T follicular helper cell (primary cell): ENCODE measurements around the gene TTYH1.
A peak's percentile ranks its signal among the peaks of the same experiment; 100 is the strongest.

Source experiments
- DNase-seq: peaks from one replicate; pipeline ENCODE4 v3.0.0-alpha.2; 2020; ENCODE audit warnings: low read depth

Gene TTYH1

DNA sequence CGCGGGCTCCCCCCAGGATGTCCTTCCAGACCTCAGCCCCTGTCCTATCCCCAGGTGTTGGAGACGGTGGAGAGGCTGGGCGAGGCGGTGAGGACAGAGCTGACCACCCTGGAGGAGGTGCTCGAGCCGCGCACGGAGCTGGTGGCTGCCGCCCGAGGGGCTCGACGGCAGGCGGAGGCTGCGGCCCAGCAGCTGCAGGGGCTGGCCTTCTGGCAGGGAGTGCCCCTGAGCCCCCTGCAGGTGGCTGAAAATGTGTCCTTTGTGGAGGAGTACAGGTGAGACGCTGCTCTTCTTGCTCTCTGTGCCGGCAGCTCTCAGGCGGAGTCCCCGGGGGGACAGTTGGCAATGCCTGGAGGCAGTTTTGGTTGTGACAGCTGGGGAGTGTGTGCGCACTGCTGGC is 6.9 kb downstream of the TTYH1 start:
- DNase-seq = no peak

DNA sequence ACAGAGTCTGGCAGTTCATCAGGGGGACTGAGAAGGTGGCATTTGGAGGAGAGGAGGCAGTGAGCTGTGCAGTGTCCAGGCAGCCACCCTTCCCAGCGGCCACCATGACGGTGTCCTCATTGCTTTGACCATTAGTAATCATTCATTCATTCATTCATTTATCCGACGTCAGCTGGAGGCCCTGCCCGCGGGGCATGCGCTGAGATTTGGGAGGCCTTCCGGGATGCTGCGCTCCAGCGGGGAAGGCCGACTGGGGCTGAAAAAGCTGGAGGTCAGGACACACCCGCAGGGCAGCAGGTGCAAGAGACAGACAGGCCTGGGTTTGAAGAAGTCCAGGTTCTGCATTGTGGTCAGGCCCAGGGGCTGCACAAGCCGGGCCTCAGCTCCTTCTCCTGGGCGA is 8.9 kb downstream of the TTYH1 start:
- DNase-seq = no peak

DNA sequence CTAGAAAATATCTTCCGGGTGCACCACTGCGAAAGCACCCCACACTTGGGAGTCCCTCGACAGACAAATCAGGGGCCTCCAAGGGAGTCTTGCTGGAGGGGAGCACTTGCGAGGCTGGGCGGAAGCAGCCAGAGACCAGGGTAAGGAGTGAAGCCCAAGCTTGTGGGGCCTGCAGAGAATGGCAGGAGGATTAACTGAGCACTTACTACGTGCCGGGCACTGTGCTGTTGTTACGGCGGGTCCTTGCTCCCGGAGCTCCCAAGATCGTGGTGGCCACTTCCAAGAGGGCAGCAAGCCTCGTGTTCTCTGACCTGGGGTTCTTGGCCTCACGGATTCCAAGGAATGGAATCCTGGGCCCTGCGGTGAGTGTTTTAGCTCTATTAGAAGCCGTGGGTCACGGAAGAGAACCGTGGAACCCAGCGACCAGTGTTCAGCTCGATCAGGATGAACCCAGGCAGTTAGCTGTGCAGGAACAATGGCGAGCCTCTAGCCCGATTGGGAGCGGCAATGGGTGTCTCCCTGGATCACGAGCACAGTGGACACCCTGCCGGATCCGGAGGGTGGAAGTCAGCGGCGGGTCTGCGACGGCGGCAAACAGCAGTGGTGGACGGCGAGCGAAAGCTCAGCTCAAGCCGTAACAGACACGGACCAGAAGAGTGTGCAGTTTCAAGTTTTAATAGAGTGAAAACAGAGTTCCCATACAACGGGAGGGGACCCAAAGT is 9.6 kb downstream of the TTYH1 start:
- DNase-seq = no peak

DNA sequence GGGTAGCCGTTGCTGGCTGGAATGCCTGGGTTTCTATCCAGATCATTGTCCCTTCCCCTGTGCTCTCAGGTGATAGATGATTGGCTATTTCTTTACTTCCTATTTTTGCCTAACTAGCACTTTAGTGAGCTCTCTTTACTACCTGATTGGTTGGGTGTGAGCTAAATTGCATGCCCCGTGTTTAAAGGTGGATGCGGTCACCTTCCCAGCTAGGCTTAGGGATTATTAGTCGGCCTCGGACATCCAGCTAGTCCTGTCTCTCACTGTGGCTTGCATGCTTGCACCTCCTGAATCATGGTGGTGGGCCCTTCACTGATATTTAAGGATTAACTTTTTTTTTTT is 10.1 kb downstream of the TTYH1 start:
- no peak for DNase-seq

DNA sequence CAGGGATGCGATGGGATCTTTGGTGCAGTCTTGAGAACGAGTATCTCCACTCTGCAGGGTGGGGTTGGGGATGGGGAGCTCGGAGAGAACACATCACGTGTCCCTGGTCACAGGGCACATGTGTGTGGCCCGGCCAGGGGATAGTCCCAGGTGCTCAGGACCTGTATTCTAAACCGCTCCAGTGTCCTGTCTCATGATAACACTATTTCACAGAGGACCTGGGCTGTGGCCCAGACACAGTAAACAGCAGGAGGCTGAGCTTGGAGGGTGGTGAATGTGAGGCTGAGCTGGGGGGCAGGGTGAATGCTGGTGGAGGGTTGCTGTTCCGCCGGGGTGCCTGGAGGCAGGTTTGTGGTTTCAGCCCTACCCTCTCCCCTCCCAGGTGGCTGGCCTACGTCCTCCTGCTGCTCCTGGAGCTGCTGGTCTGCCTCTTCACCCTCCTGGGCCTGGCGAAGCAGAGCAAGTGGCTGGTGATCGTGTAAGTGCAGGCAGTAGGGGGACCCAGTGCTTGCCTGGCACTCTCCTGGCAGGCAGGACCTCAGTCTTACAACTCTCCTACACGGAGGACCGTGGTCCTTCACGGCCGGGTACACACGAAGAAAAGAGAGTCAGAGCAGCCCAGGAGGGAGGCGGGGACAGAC is 11.1 kb downstream of the TTYH1 start:
- DNase-seq = no peak

DNA sequence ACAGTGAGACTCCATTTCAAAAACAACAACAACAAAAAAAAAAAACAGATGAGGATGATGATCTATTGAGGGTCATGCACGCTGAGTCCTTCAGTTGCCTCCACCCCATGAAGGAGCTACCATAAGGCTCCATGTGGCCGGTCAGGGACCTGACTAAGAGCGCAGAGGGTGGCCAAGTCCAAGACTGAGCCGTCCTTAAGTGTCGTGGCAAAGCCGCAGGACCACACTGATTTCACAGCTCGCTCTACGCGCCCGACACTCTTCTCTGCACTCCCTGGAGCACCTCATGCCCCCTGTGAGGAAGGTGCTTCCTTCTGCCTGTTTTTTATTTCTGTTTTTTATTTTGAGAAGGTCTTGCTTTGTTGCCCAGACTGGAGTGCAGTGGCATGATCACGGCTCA is 12.3 kb downstream of the TTYH1 start:
- DNase-seq = no peak

DNA sequence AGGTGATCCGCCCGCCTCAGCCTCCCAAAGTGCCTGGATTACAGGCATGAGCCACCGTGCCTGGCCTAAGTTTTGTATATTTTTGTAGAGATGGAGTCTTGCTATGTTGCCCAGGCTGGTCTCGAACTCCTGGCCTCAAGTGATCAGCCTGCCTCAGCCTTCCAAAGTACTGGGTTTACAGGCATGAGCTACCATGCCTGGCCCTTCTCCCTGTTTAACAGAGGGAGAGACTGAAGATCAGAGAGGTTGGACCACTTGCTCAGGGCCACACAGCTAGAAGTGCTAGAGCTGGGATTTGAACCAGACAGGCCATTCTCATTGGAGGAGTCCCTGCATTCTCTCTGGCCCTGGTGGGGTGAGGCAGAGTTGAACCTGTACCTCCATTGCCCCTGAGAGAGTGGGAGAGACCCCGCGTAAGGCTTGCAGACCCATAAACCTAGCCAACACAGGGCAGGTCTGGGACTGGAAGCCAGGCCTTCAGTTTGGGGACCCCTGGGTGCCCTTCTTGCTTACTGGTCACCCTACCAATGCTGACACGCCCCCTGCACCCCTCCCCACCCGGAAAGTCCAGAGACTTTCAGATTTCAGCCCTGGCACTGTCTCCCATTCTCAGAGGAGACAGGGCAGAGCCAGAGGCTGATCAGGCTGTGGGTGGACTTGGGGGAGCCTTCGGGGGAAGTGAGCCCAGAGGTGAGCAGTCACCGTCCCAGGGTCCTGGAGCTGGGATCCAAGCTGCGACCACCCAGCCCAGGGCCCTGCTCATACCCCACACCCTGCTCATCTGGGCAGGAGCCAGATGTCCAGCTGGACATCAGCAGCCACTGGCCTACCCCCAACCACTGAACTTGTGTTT is 13.3 kb downstream of the TTYH1 start:
- no peak for DNase-seq

DNA sequence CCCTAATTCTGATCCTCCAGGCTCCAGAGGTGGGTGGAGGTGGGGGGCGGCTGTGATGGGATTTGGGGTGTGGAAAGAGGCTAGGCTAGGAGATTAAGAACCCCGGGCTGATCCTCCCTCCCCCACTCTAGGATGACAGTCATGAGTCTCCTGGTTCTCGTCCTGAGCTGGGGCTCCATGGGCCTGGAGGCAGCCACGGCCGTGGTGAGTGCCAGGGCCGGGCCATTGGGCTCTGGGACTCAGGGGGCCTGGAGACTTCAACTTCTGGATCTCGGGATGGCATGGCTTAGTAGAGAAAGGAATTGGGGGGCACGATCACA is 13.9 kb downstream of the TTYH1 start:
- no peak for DNase-seq

DNA sequence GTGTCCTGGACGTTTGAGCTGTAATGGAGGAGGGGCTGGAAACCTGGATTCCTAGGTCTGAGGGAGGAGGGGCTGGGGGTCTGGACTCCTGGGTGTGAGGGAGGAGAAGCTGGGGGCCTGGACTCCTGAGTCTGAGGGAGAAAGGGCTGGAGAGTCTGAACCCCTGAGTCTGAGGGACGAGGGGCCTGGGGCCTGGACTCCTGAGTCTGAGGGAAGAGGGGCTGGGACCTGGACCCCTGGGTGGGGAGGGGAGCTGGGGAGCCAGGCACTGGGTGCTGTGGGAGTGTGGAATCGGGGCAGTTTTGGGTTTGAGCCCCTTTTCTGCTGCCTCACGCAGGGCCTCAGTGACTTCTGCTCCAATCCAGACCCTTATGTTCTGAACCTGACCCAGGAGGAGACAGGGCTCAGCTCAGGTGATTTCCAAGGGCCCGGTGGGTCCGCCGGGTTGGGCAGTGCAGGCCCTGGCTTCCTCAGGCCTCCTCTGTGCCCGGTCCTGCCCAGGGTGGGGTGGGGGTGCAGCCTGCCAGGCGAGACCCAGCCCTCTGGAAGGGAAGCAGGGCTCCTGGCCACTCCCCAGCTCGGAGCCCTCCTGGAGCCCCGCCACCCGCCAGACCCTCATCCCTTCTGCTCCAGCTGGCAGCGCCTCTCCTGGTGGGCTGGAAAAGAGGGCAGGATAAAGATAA is 14.4 kb downstream of the TTYH1 start:
- DNase-seq = no peak

DNA sequence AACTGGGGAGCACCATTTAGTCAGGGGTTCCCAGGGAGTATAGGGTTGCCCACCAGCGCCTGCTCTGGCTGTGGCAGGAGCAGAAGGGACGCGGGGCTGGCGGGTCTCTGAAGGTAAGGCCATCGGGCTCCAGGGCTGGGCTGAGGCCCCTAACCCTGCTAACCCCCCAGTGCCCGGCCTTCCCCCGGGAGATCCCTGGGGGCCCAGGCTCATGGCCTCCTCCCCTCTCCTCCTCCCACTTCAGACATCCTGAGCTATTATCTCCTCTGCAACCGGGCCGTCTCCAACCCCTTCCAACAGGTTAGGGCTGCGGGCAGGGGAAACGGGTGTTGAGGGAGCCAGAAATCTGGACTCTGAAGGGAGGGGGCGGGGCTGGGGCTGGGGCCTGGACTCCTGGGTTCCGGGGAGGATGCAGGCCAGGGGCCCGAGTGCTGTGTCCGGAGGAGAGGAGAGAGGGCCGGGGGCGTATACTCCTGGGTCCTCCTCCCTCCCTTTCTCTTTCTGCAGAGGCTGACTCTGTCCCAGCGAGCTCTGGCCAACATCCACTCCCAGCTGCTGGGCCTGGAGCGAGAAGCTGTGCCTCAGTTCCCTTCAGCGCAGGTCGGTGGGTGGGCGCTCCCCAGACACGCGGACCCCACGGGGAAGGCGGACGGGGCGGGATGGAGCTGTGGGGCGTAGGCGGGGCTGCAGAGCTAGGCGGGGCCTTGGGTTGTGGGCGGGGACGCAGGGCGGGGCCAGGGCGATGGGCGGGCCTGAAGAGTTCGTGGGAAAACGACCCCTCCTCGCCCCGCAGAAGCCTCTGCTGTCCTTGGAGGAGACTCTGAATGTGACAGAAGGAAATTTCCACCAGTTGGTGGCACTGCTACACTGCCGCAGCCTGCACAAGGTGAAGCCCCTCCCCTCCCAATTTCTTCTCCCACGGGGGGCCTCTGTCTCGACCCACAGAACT is 15.3 kb downstream of the TTYH1 start:
- DNase-seq = peak; percentile 30

DNA sequence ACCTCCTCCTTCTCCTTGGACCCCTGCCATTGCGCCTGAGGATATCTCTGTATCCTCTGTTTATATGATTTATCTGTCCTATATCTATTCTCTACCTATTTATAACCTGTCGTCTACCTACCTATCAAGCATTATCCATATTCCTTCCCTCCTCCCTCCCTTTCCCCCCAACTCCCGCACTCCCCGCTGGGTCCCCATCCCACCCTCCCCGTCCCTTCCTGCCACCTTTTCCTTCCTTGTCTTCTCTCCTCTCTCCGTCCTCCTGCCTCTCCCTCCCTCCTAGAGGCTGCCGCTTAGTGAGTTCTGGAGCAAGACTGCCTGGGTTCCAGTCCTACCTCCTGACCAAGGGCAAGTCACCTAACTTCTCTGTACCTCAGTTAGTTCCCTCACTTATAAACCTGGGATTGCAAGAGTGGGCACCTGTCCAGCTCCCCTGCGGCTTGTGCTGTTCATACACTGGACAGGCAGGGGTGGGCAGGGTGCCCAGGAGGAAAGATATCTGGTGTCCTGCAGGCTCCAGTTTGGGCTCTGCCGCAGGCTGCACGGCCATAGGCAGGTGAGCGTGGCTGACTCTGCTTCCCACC is 16.1 kb downstream of the TTYH1 start:
- DNase-seq = no peak

DNA sequence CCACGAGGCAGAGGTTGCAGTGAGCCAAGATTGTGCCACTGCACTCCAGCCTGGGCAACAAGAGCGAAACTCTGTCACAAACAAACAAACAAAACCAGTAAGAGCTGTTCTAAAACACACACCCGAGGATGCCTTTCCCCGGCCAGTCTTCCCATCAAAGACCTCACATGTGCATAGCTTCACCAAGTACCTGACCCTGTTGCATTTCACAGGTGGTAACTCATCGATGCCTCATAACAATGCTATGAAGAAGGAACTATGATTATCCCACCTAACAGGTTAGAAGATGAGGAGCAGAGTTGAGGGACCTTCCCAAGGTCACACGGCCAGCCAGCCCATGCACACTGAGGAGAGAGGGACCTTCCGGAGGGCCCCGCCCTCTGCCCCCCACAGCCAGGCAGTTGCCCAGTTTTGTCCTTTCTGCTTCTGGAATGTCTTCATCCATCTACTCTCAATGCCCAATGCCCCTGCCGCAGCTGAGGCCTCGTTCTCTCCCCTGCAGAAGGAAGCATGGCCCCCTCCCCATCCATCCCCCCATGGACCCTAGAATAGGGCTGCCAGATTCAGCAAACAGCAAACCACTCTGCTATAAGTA is 17.0 kb downstream of the TTYH1 start:
- DNase-seq = no peak

DNA sequence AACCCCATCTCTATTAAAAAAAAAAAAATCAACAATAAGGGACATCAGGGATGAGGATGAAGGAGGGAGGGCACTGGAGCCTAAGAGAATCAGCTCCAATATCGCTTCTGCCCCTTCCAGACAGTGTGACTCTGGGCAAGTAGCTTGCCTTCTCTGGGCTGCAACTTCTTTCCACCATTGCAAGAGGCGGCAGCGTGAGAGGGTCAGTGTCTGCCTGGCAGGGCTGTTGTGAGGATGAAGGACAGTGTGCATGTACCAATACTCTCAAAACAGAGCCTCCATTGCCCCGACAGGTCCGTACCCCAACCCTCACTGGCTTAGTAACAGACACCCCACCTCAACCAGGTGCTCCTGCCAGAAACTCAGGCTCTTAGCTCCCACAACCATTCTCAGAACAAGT is 18.4 kb downstream of the TTYH1 start:
- no peak for DNase-seq

DNA sequence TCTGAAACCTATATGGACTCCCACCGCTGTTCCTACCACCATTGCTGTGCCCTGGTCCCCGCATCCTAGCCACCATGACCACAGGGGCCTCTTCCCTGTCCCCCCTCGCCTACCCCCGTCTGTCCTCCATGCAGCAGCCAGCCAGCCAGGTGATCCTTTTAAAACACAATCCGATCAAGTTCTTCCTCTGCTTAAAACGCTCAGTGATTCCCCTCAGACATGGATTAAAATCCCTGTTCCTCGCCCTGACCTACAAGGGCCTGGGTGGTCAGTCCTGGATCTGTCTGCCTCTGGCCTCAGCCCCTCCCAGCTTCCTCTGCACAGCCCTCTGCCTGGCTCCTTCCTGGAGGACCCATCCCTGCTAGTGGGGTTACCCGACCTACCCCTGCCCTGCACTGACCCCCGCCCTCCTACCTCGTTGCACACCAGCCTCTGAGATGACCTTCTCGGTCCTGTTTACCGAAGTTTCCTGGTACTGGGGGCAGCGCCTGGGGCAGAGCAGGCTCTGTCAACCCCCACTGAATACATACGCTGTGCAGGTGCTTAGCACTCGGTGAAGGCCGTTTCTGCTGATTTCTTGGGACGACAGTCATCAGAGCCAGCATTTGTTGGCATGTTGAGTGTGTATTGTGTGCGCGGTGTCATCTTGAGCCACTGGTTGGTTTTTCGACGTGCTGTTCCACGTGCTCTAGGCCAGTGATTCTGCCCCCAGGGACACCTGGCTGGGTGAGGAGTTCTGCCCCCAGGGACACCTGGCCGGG is 19.0 kb downstream of the TTYH1 start:
- DNase-seq = no peak

DNA sequence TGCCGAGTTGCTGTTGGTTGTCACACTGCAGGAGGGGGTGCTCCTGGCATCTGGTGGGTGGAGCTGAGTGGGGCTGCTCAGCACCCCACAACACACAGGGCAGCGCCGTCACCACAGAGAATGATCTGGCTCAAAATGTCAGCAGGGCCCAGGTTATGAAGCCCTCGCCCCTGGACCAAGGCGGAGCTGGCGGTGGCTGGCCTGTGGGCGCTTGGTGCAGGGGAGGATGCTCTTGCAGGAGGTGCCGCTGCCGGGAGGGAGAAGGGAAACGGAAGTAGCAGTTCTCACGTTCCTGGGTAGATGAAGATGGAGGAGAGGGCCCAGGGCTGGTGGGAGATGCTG is 19.6 kb downstream of the TTYH1 start:
- no peak for DNase-seq

DNA sequence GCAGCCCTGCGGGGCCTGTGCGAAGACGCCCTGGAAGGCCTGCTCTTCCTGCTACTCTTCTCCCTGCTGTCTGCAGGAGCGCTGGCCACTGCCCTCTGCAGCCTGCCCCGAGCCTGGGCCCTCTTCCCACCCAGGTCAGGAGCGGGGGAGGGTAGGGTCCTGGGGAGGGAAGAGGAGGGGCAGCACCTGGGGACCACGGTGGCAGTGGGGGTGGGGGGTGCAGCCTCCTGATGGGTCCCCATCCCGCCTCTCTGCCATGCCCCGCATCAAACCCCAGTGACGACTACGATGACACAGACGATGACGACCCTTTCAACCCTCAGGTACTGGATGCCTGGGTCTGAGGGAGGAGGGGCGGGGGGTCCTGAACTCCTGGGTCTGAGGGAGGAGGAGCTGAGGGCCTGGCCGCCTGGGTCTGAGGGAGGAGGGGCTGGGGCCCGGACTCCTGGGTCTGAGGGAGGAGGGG is 20.3 kb downstream of the TTYH1 start:
- no peak for DNase-seq

DNA sequence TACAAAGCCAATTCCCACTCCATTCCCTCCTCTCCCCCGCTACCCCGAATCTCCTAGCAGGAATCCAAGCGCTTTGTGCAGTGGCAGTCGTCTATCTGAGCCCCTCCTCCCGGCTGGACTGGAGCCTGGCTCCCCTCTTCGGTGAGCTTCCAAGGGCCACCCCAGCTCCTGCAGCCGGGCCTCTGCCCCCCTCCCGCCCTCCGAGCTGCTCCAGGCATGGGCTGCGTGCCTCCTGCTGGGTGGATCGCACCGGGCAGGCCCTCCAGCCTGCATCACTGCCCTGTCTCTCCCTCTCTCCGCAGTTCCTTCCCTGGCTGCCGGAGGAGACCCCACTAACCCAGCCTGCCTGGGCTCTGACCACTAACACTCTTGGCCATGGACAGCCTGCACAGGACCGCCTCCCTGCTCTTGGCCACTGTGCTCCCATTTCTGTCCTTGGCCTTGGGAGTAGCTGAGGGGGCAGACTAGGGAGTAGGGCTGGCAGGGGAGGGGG is 20.8 kb downstream of the TTYH1 start:
- no peak for DNase-seq

DNA sequence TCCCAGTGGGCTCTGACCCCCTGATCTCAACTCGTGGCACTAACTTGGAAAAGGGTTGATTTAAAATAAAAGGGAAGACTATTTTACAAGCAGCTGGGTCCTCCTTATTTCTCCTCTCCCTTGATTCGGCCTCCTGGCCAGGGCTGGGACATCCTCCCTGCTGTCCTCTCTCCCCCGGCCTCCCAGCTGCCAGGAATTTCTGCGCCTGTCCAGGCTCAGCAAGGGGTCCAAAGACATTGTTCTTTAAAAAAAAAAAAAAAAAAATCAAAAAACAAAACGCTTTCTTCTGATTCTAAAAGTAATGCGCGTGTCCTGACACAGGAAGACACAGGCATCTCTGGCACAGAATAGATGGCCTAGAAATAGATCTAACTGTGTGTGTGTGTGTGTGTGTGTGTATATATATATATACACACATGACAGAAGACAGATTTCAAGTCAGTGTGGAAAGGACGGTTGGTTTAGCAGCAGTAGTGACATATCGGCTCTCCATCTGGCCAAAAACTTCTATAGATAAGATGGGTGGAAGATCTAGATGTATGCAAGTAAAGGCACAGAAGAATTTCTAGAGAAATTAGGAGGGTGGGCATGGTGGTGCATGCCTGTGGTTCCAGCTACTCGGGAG is 21.5 kb downstream of the TTYH1 start:
- no peak for DNase-seq

DNA sequence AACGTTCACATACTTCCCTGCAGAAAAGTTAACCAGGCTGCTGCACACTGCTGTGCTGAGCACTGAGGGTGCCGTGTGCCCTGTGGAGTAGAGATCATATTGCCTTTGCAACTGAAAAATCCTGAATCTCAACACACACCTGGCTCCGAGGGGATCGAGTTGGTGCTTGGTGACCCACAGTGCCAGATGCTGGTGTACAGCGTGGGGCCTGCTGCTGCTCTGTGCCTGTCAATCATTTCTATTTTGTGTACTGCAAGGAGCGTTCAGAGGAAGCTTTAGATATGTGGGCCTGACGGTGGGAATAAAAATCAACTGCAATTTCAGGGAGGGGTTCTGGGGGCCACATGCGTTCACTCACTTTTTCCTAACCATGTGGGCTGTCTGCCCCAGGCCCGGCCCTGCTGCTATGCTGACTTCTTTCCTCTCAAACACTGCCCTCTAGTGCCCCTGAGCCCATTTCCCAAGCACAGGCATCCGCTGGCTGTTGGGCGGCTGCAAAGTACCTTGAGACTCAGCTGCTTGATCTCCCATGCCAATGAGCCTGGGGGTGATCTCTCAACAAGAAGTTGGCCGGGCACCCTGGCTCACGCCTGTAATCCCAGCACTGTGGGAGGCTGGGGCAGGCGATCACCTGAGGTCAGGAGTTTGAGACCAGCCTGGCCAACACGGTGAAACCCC is 24.0 kb downstream of the TTYH1 start:
- DNase-seq = no peak
